VCaP (cell line): Measurements from ENCODE around the gene NR2F2.

ENCODE experiments used
- H3K27ac ChIP-seq: fragments of 450-650 bp; 2 replicates; pipeline ENCODE4 v1.5.1; 2017
- TF ChIP-seq, protein P1 (sequence below): fragments of 450-650 bp; conservative IDR thresholded peaks from 2 replicates; pipeline ENCODE4 v1.5.1; 2017; ENCODE audit warnings: mild to moderate bottlenecking, moderate library complexity

NR2F2 gene

DNA sequence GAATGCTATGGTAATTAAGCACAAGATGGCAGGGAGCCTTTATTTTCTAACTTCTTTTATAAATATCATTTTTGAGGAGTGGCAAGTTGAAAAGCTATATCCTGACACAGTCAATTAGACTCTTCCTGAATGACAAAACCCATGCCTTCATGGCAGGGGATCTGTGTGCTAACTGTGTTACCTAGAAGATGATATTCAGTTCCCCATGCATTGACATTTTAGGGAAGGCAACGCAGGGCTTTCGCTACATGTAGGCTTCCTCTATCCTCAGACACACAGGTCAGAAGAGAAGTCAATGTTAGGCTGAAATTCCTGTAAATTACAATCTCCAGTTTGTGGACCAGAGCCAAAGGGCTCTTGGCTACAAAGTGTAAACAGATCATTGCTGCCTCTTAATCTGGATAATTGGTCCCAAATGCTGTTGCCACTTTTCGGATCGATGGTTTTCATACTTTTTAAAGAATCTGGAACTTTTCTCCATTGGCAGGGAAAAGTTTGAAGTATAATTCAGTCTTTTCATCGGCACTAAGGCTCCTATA lies 22.6 kb upstream of the NR2F2 start:
- no peak overlapping the region for H3K27ac ChIP-seq
- TF ChIP-seq, protein P1, sequence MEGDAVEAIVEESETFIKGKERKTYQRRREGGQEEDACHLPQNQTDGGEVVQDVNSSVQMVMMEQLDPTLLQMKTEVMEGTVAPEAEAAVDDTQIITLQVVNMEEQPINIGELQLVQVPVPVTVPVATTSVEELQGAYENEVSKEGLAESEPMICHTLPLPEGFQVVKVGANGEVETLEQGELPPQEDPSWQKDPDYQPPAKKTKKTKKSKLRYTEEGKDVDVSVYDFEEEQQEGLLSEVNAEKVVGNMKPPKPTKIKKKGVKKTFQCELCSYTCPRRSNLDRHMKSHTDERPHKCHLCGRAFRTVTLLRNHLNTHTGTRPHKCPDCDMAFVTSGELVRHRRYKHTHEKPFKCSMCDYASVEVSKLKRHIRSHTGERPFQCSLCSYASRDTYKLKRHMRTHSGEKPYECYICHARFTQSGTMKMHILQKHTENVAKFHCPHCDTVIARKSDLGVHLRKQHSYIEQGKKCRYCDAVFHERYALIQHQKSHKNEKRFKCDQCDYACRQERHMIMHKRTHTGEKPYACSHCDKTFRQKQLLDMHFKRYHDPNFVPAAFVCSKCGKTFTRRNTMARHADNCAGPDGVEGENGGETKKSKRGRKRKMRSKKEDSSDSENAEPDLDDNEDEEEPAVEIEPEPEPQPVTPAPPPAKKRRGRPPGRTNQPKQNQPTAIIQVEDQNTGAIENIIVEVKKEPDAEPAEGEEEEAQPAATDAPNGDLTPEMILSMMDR, result no peak

DNA sequence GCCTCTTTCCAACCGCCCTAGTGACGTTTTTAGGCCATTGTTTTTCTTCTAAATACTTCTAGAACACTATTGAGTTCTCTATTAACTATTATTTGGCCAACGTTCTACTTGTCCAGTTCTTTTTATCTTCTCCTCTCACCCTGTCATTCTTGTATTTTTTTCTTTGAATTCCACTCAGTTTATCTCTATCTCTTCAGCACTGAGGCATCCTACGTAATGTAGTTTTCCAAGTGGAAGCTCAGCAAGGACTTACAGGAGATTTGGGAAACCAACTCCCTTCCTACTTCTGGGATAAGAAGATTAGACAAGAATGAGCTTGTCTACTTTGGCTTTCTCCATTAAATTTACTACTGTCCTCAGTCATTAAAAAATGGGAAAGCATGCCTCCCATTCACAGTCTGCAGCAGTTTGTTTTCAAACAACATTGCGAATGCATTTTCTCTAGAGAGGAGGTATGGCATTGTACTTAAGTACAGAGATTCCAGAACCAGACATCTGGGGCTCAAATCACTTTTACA lies 21.3 kb upstream of the NR2F2 start:
- TF ChIP-seq, protein P1, result no peak
- no peak overlapping the region for H3K27ac ChIP-seq

DNA sequence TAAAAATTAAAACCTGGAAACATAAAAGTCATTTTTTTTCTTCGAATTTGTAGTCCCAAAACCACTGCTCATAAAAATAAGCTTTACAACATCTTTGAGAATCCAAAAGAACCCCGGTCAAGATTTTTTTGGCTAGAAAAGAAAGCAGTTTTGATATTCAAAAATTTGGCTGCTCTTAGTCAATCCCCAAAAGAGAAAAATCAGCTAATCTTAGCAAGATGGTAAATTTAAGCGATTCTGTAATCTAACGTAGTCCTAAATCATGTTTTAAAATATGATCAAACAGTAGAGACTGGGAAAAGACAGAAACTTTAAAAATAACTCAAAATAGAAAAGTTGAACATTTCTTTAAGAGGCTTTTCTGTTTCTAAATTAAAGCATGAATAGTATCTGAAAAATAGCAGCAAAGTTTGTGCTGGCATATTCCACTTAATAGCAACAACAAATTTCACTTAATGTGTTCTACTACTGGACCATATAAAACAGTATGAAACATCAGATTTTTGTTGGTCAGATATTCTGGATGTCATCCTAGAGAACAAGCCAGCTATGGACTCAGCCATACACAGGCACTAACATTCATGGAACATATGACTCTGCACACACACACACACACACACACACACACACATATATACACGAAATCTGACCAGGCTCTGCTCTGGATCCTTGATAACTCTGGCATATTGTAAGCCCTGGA lies 19.1 kb upstream of the NR2F2 start:
- H3K27ac ChIP-seq, result no peak overlapping the region
- TF ChIP-seq, protein P1, result no peak

DNA sequence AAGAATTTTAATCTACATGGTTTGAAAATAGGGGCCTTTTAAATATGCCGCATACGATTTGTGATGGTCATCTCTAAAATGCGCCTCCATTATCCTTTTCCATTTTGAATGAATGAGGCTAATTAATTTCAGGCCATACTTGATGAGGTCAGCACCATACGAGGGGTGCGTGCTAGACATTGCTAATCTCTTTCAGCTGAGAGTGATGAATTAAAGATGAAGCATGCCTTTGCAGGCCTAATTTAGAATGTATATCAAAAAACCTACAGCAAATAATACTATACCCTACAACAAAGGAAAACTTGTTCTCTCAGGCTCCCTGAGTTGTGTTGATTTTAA lies 18.6 kb upstream of the NR2F2 start:
- H3K27ac ChIP-seq, result no peak overlapping the region
- TF ChIP-seq, protein P1, result no peak

DNA sequence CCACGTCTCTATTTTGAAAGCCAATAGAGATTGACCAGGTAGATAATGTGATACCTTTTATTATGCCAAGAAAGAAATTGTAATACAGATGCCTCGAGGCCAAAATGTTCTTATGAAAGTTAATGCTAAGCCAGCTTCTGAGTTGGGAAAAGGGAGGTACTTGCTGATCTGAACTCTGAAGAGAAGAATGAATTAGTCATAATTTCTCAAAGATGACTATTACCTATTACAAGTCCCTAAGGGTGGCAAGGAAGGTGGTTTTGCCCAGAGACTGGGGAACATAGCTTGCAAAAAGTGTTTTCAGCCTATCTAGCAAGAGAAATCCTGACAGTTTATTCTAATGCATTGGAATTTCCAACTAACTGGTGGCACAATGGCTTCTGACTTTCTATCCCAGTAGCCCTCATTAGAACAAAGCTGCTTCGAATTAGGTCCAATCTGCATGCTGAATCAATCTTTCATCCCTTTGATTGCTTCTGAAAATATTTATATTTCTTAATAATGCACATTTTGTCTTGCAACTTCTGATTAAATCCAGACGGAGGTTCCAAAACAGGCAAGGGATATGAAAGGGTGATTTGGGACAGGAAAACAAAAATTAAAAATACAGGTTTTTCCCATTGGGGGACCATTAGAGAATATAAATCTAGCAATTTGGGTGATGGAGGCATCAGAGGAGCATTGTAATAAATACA lies 17.7 kb upstream of the NR2F2 start:
- TF ChIP-seq, protein P1, result no peak

DNA sequence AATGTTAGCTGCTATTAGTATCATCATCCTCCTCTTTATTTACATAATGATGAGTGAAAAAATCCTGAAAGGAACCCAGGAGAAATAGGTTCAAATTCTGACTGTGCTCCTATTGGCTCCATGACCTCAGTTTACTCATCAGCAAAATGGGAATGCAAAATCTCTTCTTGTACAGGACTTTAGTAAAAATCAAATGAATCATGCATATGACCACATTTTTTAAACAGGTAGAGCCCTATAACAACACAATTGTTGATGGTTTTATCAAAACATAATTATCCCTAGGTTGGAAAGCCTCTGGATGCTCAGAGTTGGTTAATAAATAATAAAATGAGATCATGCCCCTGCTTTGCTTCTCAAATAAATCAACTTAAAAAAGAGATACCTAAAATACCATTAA lies 16.0 kb upstream of the NR2F2 start:
- TF ChIP-seq, protein P1, result no peak
- no peak overlapping the region for H3K27ac ChIP-seq

More for the DNA sequence above, 17.7 kb upstream of the NR2F2 start:
- H3K27ac ChIP-seq, result no peak overlapping the region

DNA sequence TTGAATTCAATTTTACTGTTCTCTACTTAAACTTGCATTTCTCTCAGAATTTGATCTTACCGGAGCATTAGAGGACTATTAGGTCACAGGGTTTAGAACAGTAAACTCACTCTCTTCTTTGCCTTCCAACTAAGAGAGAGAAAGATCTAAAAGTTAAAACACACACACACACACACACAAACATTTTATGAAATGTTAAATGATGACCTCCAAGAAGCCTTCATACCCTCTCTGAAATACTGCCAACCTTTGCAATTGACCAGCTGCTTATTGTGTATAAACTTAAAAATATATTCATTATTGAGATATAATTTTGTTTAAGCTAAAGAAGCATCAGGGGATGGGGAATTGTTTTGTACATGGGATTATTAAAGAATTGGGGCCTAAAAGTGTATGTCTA lies 15.5 kb upstream of the NR2F2 start:
- TF ChIP-seq, protein P1, result no peak
- no peak overlapping the region for H3K27ac ChIP-seq
